GDM1 (cell line): ENCODE results near the gene DRC3.

Source experiments
- DNase-seq: peaks from one replicate; lab custom pipeline; 2025; lab: John Stamatoyannopoulos, UW

DRC3 gene

GRCh38 chr17:18055597-18055996 lies 82.9 kb downstream of the DRC3 start:
- no peak for DNase-seq

GRCh38 chr17:18056214-18056613 lies 83.6 kb downstream of the DRC3 start:
- no peak for DNase-seq

- DNase-seq, result no peak
These were observed 86.6 kb downstream of the DRC3 start for GRCh38 chr17:18059283-18059682.

GRCh38 chr17:18064053-18064452 lies 91.4 kb downstream of the DRC3 start:
- DNase-seq, result no peak

GRCh38 chr17:18065546-18065945 lies 92.9 kb downstream of the DRC3 start:
- no peak for DNase-seq
